K562 (cell line): ENCODE results near the gene DBNDD2. TPM values are rescaled to one million over a fixed set of nuclear protein-coding genes. Genes with fewer than 3 reads are reported as not detected.

ENCODE experiments used
- ATAC-seq: fragments of 200-7000 bp; cut with Tn5 transposase; 3 replicates; pipeline ENCODE4 v1.9.1; 2020; ENCODE audit warnings: moderate library complexity
- BruUV-seq: library from RNA; stranded (reverse); fragments of 400-500 nt; replicated peaks from 2 replicates; lab custom pipeline; 2021; lab: Mats Ljungman, UMichigan
- CTCF ChIA-PET: fragments of 300-600 bp; formaldehyde crosslinking; extraction: SDS; loops from one replicate; lab custom pipeline; 2021; ENCODE audit warnings: low intra/inter-chr PET ratio; lab: Yijun Ruan, JAX
- POLR2A ChIA-PET: fragments of 300-600, 350-650 bp; sonication (Branson Sonifier 250); formaldehyde crosslinking; extraction: SDS; loops from one replicate; lab custom pipeline; 2021; ENCODE audit warnings: antibody characterized with exemption, inconsistent platforms; lab: Yijun Ruan, JAX
- DNase-seq, 4 experiments: peaks; one replicate each; pipeline versions ENCODE4 v3.0.0 to v3.0.0-alpha.2; 2011 to 2018; ENCODE audit warnings: low spot score in 3 of 4, mixed read lengths in 3 of 4; ENCODE audit errors: extremely low read depth in 1 of 4
- FAIRE-seq: peaks from 2 replicates; lab custom pipeline; 2011; peaks lifted over from hg19 to GRCh38; lab: Jason Lieb, UNC
- H2AFZ ChIP-seq: 2 replicates; pipeline ENCODE4 v1.6.0; 2011; ENCODE audit warnings: low read depth, low read length, control low read depth, inconsistent platforms
- H3K27ac ChIP-seq: fragments of 200-600 bp; 3 replicates; pipeline ENCODE4 v1.8.0; 2011; ENCODE audit warnings: low read depth, mild to moderate bottlenecking, control low read depth, inconsistent platforms, low read length, moderate library complexity, mixed read lengths; ENCODE audit errors: extremely low read depth
- H3K27me3 ChIP-seq, 2 experiments: fragments of 300-600 bp in 1 of 2; 2 replicates in 1 of 2; 3 replicates in 1 of 2; pipeline versions ENCODE4 v1.6.0 to v1.8.0; 2011; ENCODE audit warnings: inconsistent platforms in 2 of 2, low read length in 2 of 2, mild to moderate bottlenecking in 1 of 2, mixed read lengths in 1 of 2, moderate library complexity in 1 of 2; ENCODE audit not compliant: control insufficient read depth in 2 of 2, insufficient read depth in 2 of 2
- H3K36me3 ChIP-seq: fragments of 300-600 bp; 3 replicates; pipeline ENCODE4 v1.8.0; 2011; ENCODE audit warnings: mild to moderate bottlenecking, low read length, inconsistent platforms; ENCODE audit not compliant: control insufficient read depth, insufficient read depth
- H3K4me1 ChIP-seq, 2 experiments: fragments of 200-600 bp in 1 of 2; replicated peaks in 1 of 2; 2 replicates in 1 of 2; 3 replicates in 1 of 2; pipeline versions ENCODE4 v1.5.1 to v1.8.0; 2011; ENCODE audit warnings: inconsistent platforms in 2 of 2, low read length in 2 of 2, mild to moderate bottlenecking in 1 of 2, mixed read lengths in 1 of 2, moderate library complexity in 1 of 2; ENCODE audit not compliant: control insufficient read depth in 2 of 2, insufficient read depth in 2 of 2
- H3K4me2 ChIP-seq: 2 replicates; pipeline ENCODE4 v1.6.1; 2011; ENCODE audit warnings: low read length, control low read depth, inconsistent platforms, mixed read lengths; ENCODE audit not compliant: insufficient read depth
- H3K4me3 ChIP-seq: fragments of 200-600 bp; sonication (generic), shearing (Covaris generic); 2 replicates; pipeline ENCODE4 v1.5.1; 2016; ENCODE audit warnings: control low read depth, inconsistent platforms
- H3K79me2 ChIP-seq: fragments of 200-600 bp; 3 replicates; pipeline ENCODE4 v1.8.0; 2011; ENCODE audit warnings: low read length, inconsistent platforms; ENCODE audit not compliant: control insufficient read depth, insufficient read depth
- H3K9ac ChIP-seq, 2 experiments: 2 replicates each; pipeline versions ENCODE4 v1.6.0 to v1.6.1; 2011; ENCODE audit warnings: low read depth in 2 of 2, low read length in 2 of 2, control low read depth in 1 of 2, inconsistent platforms in 1 of 2, mild to moderate bottlenecking in 1 of 2, mixed read lengths in 1 of 2; ENCODE audit not compliant: insufficient read depth in 1 of 2
- H3K9me1 ChIP-seq: one replicate; pipeline ENCODE4 v1.6.0; 2011; ENCODE audit warnings: inconsistent platforms, mild to moderate bottlenecking, low read length, moderate library complexity; ENCODE audit not compliant: control insufficient read depth, insufficient read depth
- H3K9me3 ChIP-seq: replicated peaks from 2 replicates; pipeline ENCODE4 v1.5.1; 2011; ENCODE audit warnings: low read depth, low read length, inconsistent platforms; ENCODE audit not compliant: control insufficient read depth, insufficient read depth
- H4K20me1 ChIP-seq: replicated peaks from 2 replicates; pipeline ENCODE4 v1.6.1; 2011; ENCODE audit warnings: low read length, inconsistent platforms, mixed read lengths; ENCODE audit not compliant: control insufficient read depth, insufficient read depth
- BRD9 ChIP-seq: fragments of 450-650 bp; IDR thresholded peaks from 2 replicates; pipeline ENCODE4 v1.6.1; 2018; ENCODE audit warnings: low read depth; ENCODE audit not compliant: partially characterized antibody
- CEBPB ChIP-seq: fragments of 450-650 bp; IDR thresholded peaks from 2 replicates; pipeline ENCODE4 v1.6.1; 2016; ENCODE audit warnings: missing genetic modification characterization, missing compliant biosample characterization
- DLX4 ChIP-seq: fragments of 250-450 bp; sonication (Bioruptor Pico); IDR thresholded peaks from 2 replicates; pipeline ENCODE4 v1.6.1; 2021; ENCODE audit warnings: mild to moderate bottlenecking
- E2F3 ChIP-seq: fragments of 250-450 bp; sonication (Bioruptor Pico); IDR thresholded peaks from 2 replicates; pipeline ENCODE4 v1.4.0; 2020; ENCODE audit warnings: mild to moderate bottlenecking
- GATA2 ChIP-seq: sonication (generic); formaldehyde crosslinking; IDR thresholded peaks from 2 replicates; pipeline ENCODE4 v1.4.0; 2020; ENCODE audit warnings: mild to moderate bottlenecking, missing genetic modification reagents
- HDAC8 ChIP-seq: fragments of 450-650 bp; IDR thresholded peaks from 2 replicates; pipeline ENCODE4 v1.6.1; 2016; ENCODE audit warnings: mild to moderate bottlenecking, missing genetic modification characterization, moderate library complexity, missing compliant biosample characterization
- HNRNPL ChIP-seq: fragments of 200-400 bp; formaldehyde crosslinking; IDR thresholded peaks from 2 replicates; pipeline ENCODE4 v1.6.1; 2017; ENCODE audit warnings: low read depth, mild to moderate bottlenecking, low read length
- NCOA6 ChIP-seq: fragments of 450-650 bp; IDR thresholded peaks from 2 replicates; pipeline ENCODE4 v1.6.1; 2017; ENCODE audit warnings: mild to moderate bottlenecking
- NCOR1 ChIP-seq: fragments of 450-650 bp; IDR thresholded peaks from 2 replicates; pipeline ENCODE4 v1.6.1; 2016; ENCODE audit warnings: mild to moderate bottlenecking, moderate library complexity
- NONO ChIP-seq, 2 experiments: fragments of 200-400 bp in 1 of 2; fragments of 450-650 bp in 1 of 2; formaldehyde crosslinking in 1 of 2; IDR thresholded peaks; 2 replicates each; pipeline ENCODE4 v1.6.1; 2017; ENCODE audit warnings: low read depth in 2 of 2, mild to moderate bottlenecking in 2 of 2, moderate library complexity in 2 of 2, low read length in 1 of 2
- PML ChIP-seq: IDR thresholded peaks from 2 replicates; pipeline ENCODE4 v1.6.1; 2012; ENCODE audit warnings: low read length, inconsistent platforms
- RBM25 ChIP-seq: fragments of 200-400 bp; formaldehyde crosslinking; IDR thresholded peaks from 2 replicates; pipeline ENCODE4 v1.6.1; 2018; ENCODE audit warnings: low read length, low read depth, moderate library complexity; ENCODE audit not compliant: severe bottlenecking
- SNRNP70 ChIP-seq: fragments of 200-400 bp; formaldehyde crosslinking; optimal IDR thresholded peaks from 2 replicates; pipeline ENCODE3; 2017; ENCODE audit warnings: low read depth, low read length
- SREBF1 ChIP-seq: fragments of 150-350 bp; IDR thresholded peaks from 2 replicates; pipeline ENCODE4 v1.6.1; 2014; ENCODE audit warnings: antibody characterized with exemption, low read depth, low read length, borderline replicate concordance
- TOE1 ChIP-seq, 2 experiments: fragments of 450-650 bp in 1 of 2; sonication (generic) in 1 of 2; formaldehyde crosslinking in 1 of 2; IDR thresholded peaks; 2 replicates each; pipeline versions ENCODE4 v1.7.1 to v1.8.0; 2016 to 2022; ENCODE audit warnings: borderline replicate concordance in 2 of 2, mild to moderate bottlenecking in 2 of 2, antibody characterized with exemption in 1 of 2, inconsistent platforms in 1 of 2, low read depth in 1 of 2, missing genetic modification reagents in 1 of 2, moderate library complexity in 1 of 2
- ZEB2 ChIP-seq: fragments of 450-650 bp; IDR thresholded peaks from 2 replicates; pipeline ENCODE4 v1.6.1; 2016
- WGBS: fragments of 100-300 bp; shearing (Covaris generic); methylation state at CpG from one replicate; pipeline ENCODE4 v1.1.6; 2016; ENCODE audit warnings: low coverage, mixed read lengths; ENCODE audit not compliant: insufficient coverage; ENCODE audit errors: missing lambda C conversion rate; 5-methylcytosine and 5-hydroxymethylcytosine counted together
- in situ Hi-C: fragments of 300-500 bp; cut with MboI; formaldehyde crosslinking; loops from 4 replicates; pipeline ENCODE4 v1.15.0; 2018; ENCODE audit warnings: inconsistent platforms, mixed read lengths
- intact Hi-C: fragments of 100-400 bp; cut with micrococcal nuclease; formaldehyde crosslinking; loops from 2 replicates; pipeline ENCODE4 v1.14.2; 2022
- polyA plus RNA-seq, 8 experiments: library from polyadenylated mRNA; depleted of rRNA in 4 of 8; stranded (reverse) in 5 of 8; unstranded in 3 of 8; fragments of >200 nt; fragmentation: Nextera tagmentation in 2 of 8; fragmentation: Illumina TruSeq in 1 of 8; extraction: Ambion mirVana in 2 of 8; extraction: Trizol in 1 of 8; gene quantifications; 2 replicates each; pipeline versions ENCODE4 v1.2.1 to v1.2.3, GENCODE V29; 2011 to 2014; ENCODE audit warnings: inconsistent platforms in 1 of 8, missing spikeins in 1 of 8
- total RNA-seq, 7 experiments: library from RNA; depleted of rRNA in 6 of 7; stranded (reverse); fragments of >200 nt in 6 of 7; fragmentation: Illumina TruSeq in 2 of 7; extraction: Trizol in 2 of 7; gene quantifications; 2 replicates each; pipeline versions ENCODE4 v1.2.1 to v1.2.3, GENCODE V29; 2011 to 2021; ENCODE audit warnings: low replicate concordance in 1 of 7
- TF ChIP-seq, protein P1 (sequence below), 3 experiments: fragments of 200-800 bp in 1 of 3; sonication (Bioruptor generic) in 1 of 3; sonication (generic) in 1 of 3; formaldehyde crosslinking in 1 of 3; IDR thresholded peaks; 2 replicates each; pipeline versions ENCODE4 v1.6.1 to v1.8.0; 2016 to 2022; ENCODE audit warnings: mild to moderate bottlenecking in 2 of 3, missing compliant biosample characterization in 2 of 3, missing genetic modification characterization in 2 of 3, missing genetic modification reagents in 1 of 3
- TF ChIP-seq, protein P2 (sequence below), 2 experiments: fragments of 450-650 bp; IDR thresholded peaks; 2 replicates each; pipeline ENCODE4 v1.6.1; 2016

The DBNDD2 gene
- total and polyA plus RNA-seq, 9 of the 15 experiments (the other 6 are each of a cell fraction or from before 2014, with no cell fraction given) = 12.8 to 64.0 (median 35.8) TPM

DNA sequence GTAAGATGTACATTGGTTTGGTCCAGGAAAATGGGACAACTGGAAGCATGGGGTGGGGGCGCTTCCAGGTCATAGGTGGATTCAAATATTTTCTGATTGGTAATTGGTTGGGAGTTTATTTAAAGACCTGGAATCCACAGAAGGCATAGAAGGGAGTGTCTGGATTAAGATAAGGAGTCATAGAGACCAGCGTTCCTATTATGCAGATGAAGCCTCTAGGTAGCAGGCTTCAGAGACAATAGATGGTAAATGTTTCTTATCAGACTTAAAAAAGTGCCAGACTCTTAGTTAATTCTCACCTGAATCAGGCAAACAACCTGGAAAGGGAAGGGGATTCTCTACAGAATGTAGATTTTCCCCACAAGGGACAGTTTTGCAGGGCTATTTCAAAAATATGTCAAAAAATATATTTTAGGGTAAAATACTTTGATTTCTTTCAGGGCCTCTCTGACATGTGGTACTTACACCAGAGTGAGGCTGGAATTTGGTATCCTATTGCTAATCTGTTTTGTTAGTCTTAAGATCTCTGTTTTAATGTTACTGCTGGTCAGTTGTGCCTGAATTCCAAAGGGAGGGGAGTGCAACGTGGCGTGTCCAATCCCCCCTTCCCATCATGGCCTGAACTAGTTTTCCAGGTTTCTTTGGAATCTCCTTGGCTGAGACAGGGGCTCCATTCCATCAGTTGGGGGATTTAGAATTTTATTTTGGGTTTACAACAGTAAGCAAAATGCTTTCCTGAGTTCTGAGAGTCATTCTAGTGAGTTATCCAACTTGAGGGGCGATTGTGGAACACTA is 33.0 kb downstream of the DBNDD2 start:
- ChIA-PET CTCF (no interaction called here), POLR2A (no interaction called here)
- WGBS = 9% methylated on average over 5 of the region's 5 CpGs
- FAIRE-seq (no peak), DNase-seq (no peak), ATAC-seq (no peak)
- Histone ChIP-seq H3K27me3 (no peaks in the 10 kb centered on the region), H3K9ac (no peak overlapping the region), H3K27ac (no peak overlapping the region), H3K4me3 (no peak overlapping the region), H3K36me3 (no peaks in the 10 kb centered on the region), H3K4me2 (no peak overlapping the region), H3K79me2 (no peaks in the 10 kb centered on the region), H4K20me1 (no peaks in the 10 kb centered on the region), H3K4me1 (peaks cover 3 to 6% of the 10 kb centered on the region in 2 experiments; a peak in 2 of 5 replicates), H3K9me1 (no peaks in the 10 kb centered on the region), H3K9me3 (no peaks in the 10 kb centered on the region), H2AFZ (no peak overlapping the region)
- no TSS peak for BruUV-seq
- in situ Hi-C loops = no loop called here
- intact Hi-C loops = no loop called here
- TF ChIP-seq HDAC8 (tag) = no peak
- TF ChIP-seq DLX4 (CRISPR knock-in tag) = no peak
- no peak for TF ChIP-seq NONO (IDR thresholded peaks at IDR 0.05; ENCODE audit: low read depth in 2 of 2, low read length in 1 of 2)
- no peak for TF ChIP-seq ZEB2
- no peak for TF ChIP-seq CEBPB (tag)
- no peak for TF ChIP-seq SREBF1
- no peak for TF ChIP-seq BRD9
- no peak for TF ChIP-seq E2F3 (CRISPR knock-in tag)
- no peak for TF ChIP-seq PML
- no peak for TF ChIP-seq HNRNPL
- TF ChIP-seq SNRNP70 = no peak
- TF ChIP-seq, protein P1, sequence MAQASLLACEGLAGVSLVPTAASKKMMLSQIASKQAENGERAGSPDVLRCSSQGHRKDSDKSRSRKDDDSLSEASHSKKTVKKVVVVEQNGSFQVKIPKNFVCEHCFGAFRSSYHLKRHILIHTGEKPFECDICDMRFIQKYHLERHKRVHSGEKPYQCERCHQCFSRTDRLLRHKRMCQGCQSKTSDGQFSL (CRISPR knock-in tag; IDR thresholded peaks at IDR 0.05) = no peak
- TF ChIP-seq, protein P1 (tag; IDR thresholded peaks at IDR 0.05) = no peak
- no peak for TF ChIP-seq TOE1 (IDR thresholded peaks at IDR 0.05; ENCODE audit: borderline replicate concordance)
- no peak for TF ChIP-seq TOE1 (CRISPR knock-in tag; IDR thresholded peaks at IDR 0.05; ENCODE audit: borderline replicate concordance, low read depth)
- TF ChIP-seq NCOA6 = no peak
- TF ChIP-seq GATA2 = no peak
- TF ChIP-seq, protein P2, sequence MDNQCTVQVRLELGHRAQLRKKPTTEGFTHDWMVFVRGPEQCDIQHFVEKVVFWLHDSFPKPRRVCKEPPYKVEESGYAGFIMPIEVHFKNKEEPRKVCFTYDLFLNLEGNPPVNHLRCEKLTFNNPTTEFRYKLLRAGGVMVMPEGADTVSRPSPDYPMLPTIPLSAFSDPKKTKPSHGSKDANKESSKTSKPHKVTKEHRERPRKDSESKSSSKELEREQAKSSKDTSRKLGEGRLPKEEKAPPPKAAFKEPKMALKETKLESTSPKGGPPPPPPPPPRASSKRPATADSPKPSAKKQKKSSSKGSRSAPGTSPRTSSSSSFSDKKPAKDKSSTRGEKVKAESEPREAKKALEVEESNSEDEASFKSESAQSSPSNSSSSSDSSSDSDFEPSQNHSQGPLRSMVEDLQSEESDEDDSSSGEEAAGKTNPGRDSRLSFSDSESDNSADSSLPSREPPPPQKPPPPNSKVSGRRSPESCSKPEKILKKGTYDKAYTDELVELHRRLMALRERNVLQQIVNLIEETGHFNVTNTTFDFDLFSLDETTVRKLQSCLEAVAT (IDR thresholded peaks at IDR 0.05) = no peak
- TF ChIP-seq RBM25 = no peak
- no peak for TF ChIP-seq NCOR1
